Measurements from ENCODE around the gene NLGN1. TPM values are rescaled to one million over a fixed set of nuclear protein-coding genes. Genes with fewer than 3 reads are reported as not detected.

The NLGN1 gene
- total RNA-seq, 5 donors from 2014 or later (not counting 1 experiment from before 2014, with no cell fraction given): 0.18 TPM; not detected in 4

- no peak for ATAC-seq (replicated peaks in 1 of 4)
- Histone ChIP-seq H3K4me3 (ENCODE audit: control insufficient read depth in 1 of 2, extremely low read depth in 1 of 2, low read length in 1 of 2) (no peak overlapping the region), H3K27me3 (replicated peaks in 1 of 2; ENCODE audit: control insufficient read depth in 2 of 2, extremely low read depth in 1 of 2, insufficient read depth in 2 of 2, low read length in 1 of 2) (no peaks in the 10 kb centered on the region), H3K9me3 (no peaks in the 10 kb centered on the region), H3K4me1 (ENCODE audit: control insufficient read depth in 1 of 2, extremely low read depth in 1 of 2, insufficient read depth in 2 of 2, low read length in 2 of 2) (no peaks in the 10 kb centered on the region), H3K36me3 (ENCODE audit: control insufficient read depth in 2 of 2, extremely low read depth in 1 of 2, insufficient read depth in 1 of 2, low read length in 1 of 2) (no peaks in the 10 kb centered on the region), H3K27ac (ENCODE audit: low read length) (no peak overlapping the region)
- Mint-ChIP-seq H3K27ac (no peak overlapping the region), H3K4me3 (no peak overlapping the region), H3K27me3 (peaks cover 0 to 4% of the 10 kb centered on the region in 2 donors), H3K4me1 (no peaks in the 10 kb centered on the region), H3K9me3 (peaks cover 0 to 6% (median 0%) of the 10 kb centered on the region in 3 donors), H3K36me3 (no peaks in the 10 kb centered on the region)
- no CpG with 5 or more reads among the region's 3 CpGs for WGBS (ENCODE audit: insufficient coverage)
- CTCF ChIA-PET: no interaction called here
- no peak for DNase-seq
- POLR2A ChIA-PET: interaction anchor here in 1 of 2 donors (0.6 kb wide), 1 partner anchor 62 kb away, joined by 4 read pairs; no protein-coding TSS in a partner anchor
Observed at GRCh38 chr3:174285242-174285864, 887.8 kb downstream of the NLGN1 start.

DNA sequence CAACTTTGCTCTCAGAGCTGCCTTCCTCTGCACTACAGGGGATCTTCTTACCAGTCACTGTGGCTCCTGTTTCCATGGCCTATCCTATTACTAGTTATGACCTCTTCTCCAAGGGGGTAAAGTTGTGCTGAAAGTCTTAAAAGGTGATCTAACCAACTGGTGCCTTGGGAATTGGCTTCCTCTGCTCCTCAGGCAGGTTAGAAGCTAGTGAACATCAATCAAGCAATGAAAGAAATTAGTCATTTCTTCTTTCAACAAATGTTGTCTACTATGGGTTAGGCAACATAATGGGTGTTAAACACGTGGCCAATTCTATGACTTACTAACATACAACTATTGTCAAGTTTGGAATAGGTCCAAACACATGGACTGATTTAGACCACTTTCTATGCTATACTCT, 890.2 kb downstream of the NLGN1 start:
- DNase-seq: no peak
- H3K4me1 ChIP-seq (ENCODE audit: control insufficient read depth in 1 of 2, extremely low read depth in 1 of 2, insufficient read depth in 2 of 2, low read length in 2 of 2): no peaks in the 10 kb centered on the region
- H3K27ac ChIP-seq (ENCODE audit: low read length): no peak overlapping the region
- WGBS (ENCODE audit: insufficient coverage): no CpG with 5 or more reads among the region's 1 CpG
- no peak overlapping the region for H3K27ac Mint-ChIP-seq
- no peak overlapping the region for H3K4me3 ChIP-seq (ENCODE audit: control insufficient read depth in 1 of 2, extremely low read depth in 1 of 2, low read length in 1 of 2)
- no peaks in the 10 kb centered on the region for H3K4me1 Mint-ChIP-seq
- H3K36me3 Mint-ChIP-seq: no peaks in the 10 kb centered on the region
- no peak overlapping the region for H3K4me3 Mint-ChIP-seq
- ChIA-PET CTCF (no interaction called here), POLR2A (interaction anchor here in 1 of 2 donors (0.6 kb wide), 1 partner anchor 947 kb away, joined by 3 read pairs; no protein-coding TSS in a partner anchor)
- H3K36me3 ChIP-seq (ENCODE audit: control insufficient read depth in 2 of 2, extremely low read depth in 1 of 2, insufficient read depth in 1 of 2, low read length in 1 of 2): no peaks in the 10 kb centered on the region
- H3K27me3 Mint-ChIP-seq: peaks cover 0 to 4% of the 10 kb centered on the region in 2 donors
- no peak for ATAC-seq (replicated peaks in 1 of 4)
- H3K27me3 ChIP-seq (replicated peaks in 1 of 2; ENCODE audit: control insufficient read depth in 2 of 2, extremely low read depth in 1 of 2, insufficient read depth in 2 of 2, low read length in 1 of 2): no peaks in the 10 kb centered on the region
- no peaks in the 10 kb centered on the region for H3K9me3 ChIP-seq
- H3K9me3 Mint-ChIP-seq: no peaks in the 10 kb centered on the region

GRCh38 chr3:174294616-174295015, 897.1 kb downstream of the NLGN1 start:
- H3K9me3 Mint-ChIP-seq: peaks cover 0 to 4% (median 0%) of the 10 kb centered on the region in 3 donors
- CTCF ChIA-PET: no interaction called here
- H3K4me1 Mint-ChIP-seq: no peaks in the 10 kb centered on the region
- POLR2A ChIA-PET: no interaction called here
- H3K4me3 ChIP-seq (ENCODE audit: control insufficient read depth in 1 of 2, extremely low read depth in 1 of 2, low read length in 1 of 2): no peak overlapping the region
- H3K27me3 ChIP-seq (replicated peaks in 1 of 2; ENCODE audit: control insufficient read depth in 2 of 2, extremely low read depth in 1 of 2, insufficient read depth in 2 of 2, low read length in 1 of 2): no peaks in the 10 kb centered on the region
- H3K4me1 ChIP-seq (ENCODE audit: control insufficient read depth in 1 of 2, extremely low read depth in 1 of 2, insufficient read depth in 2 of 2, low read length in 2 of 2): no peaks in the 10 kb centered on the region
- no peak overlapping the region for H3K27ac Mint-ChIP-seq
- peaks cover 0 to 3% of the 10 kb centered on the region in 2 donors for H3K27me3 Mint-ChIP-seq
- DNase-seq (no peak), ATAC-seq (replicated peaks in 1 of 4) (no peak)
- no peaks in the 10 kb centered on the region for H3K9me3 ChIP-seq
- H3K27ac ChIP-seq (ENCODE audit: low read length): no peak overlapping the region
- H3K36me3 ChIP-seq (ENCODE audit: control insufficient read depth in 2 of 2, extremely low read depth in 1 of 2, insufficient read depth in 1 of 2, low read length in 1 of 2): no peaks in the 10 kb centered on the region
- no peak overlapping the region for H3K4me3 Mint-ChIP-seq
- H3K36me3 Mint-ChIP-seq: no peaks in the 10 kb centered on the region

- no peaks in the 10 kb centered on the region for H3K36me3 ChIP-seq (ENCODE audit: control insufficient read depth in 2 of 2, extremely low read depth in 1 of 2, insufficient read depth in 1 of 2, low read length in 1 of 2)
- no peaks in the 10 kb centered on the region for H3K4me1 Mint-ChIP-seq
Observed at GRCh38 chr3:174295306-174296092, 898.0 kb downstream of the NLGN1 start.

DNA sequence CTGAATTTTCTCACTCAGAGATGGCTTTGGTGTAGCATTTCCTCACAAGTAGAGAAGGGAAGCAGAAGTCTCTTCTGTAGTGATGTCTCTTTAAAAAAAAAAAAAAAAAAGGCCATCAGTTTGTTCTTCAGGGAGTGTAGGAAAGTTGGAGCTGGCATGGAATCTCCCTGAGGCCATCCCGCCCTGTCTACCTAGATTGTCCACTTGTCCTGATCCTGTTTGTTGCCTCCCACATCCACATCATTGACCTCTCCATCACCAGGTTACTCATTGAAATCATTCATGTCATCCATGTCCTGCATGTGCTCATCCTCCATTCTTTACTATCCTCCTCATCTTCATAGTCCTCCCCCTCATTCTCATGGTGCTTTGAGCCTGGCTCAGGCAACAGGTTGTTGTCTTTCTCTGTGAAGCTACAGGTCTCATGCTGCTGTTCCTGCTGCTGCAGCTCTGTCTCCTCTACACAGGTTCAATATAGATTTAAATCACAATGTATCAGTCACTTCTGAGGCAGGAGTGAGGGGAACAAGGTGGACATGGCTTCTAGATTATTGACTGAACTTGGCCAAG, 905.3 kb downstream of the NLGN1 start:
- ATAC-seq (replicated peaks in 1 of 4): no peak
- Mint-ChIP-seq H3K36me3 (no peaks in the 10 kb centered on the region), H3K4me1 (no peaks in the 10 kb centered on the region), H3K4me3 (no peak overlapping the region), H3K27me3 (peaks cover 0 to 3% of the 10 kb centered on the region in 2 donors), H3K9me3 (peaks cover 0 to 4% (median 4%) of the 10 kb centered on the region in 3 donors), H3K27ac (no peak overlapping the region)
- Histone ChIP-seq H3K4me3 (ENCODE audit: control insufficient read depth in 1 of 2, extremely low read depth in 1 of 2, low read length in 1 of 2) (no peak overlapping the region), H3K4me1 (ENCODE audit: control insufficient read depth in 1 of 2, extremely low read depth in 1 of 2, insufficient read depth in 2 of 2, low read length in 2 of 2) (no peaks in the 10 kb centered on the region), H3K27ac (ENCODE audit: low read length) (no peak overlapping the region), H3K9me3 (no peaks in the 10 kb centered on the region), H3K27me3 (replicated peaks in 1 of 2; ENCODE audit: control insufficient read depth in 2 of 2, extremely low read depth in 1 of 2, insufficient read depth in 2 of 2, low read length in 1 of 2) (no peaks in the 10 kb centered on the region), H3K36me3 (ENCODE audit: control insufficient read depth in 2 of 2, extremely low read depth in 1 of 2, insufficient read depth in 1 of 2, low read length in 1 of 2) (no peaks in the 10 kb centered on the region)
- ChIA-PET CTCF (no interaction called here), POLR2A (no interaction called here)
- WGBS (ENCODE audit: insufficient coverage): 60% methylated on average over 1 of the region's 1 CpG
- no peak for DNase-seq

More at GRCh38 chr3:174295306-174296092, 898.0 kb downstream of the NLGN1 start:
- Mint-ChIP-seq H3K27me3 (peaks cover 0 to 3% of the 10 kb centered on the region in 2 donors), H3K27ac (no peak overlapping the region), H3K36me3 (no peaks in the 10 kb centered on the region), H3K4me3 (no peak overlapping the region), H3K9me3 (peaks cover 0 to 4% (median 0%) of the 10 kb centered on the region in 3 donors)
- H3K4me3 ChIP-seq (ENCODE audit: control insufficient read depth in 1 of 2, extremely low read depth in 1 of 2, low read length in 1 of 2): no peak overlapping the region
- no peak overlapping the region for H3K27ac ChIP-seq (ENCODE audit: low read length)
- no peaks in the 10 kb centered on the region for H3K9me3 ChIP-seq
- CTCF ChIA-PET: no interaction called here
- DNase-seq: no peak
- H3K4me1 ChIP-seq (ENCODE audit: control insufficient read depth in 1 of 2, extremely low read depth in 1 of 2, insufficient read depth in 2 of 2, low read length in 2 of 2): no peaks in the 10 kb centered on the region
- no peaks in the 10 kb centered on the region for H3K27me3 ChIP-seq (replicated peaks in 1 of 2; ENCODE audit: control insufficient read depth in 2 of 2, extremely low read depth in 1 of 2, insufficient read depth in 2 of 2, low read length in 1 of 2)
- POLR2A ChIA-PET: no interaction called here
- no peak for ATAC-seq (replicated peaks in 1 of 4)
- WGBS (ENCODE audit: insufficient coverage): 100% methylated on average over 2 of the region's 7 CpGs

- H3K9me3 ChIP-seq: no peaks in the 10 kb centered on the region
- H3K27ac ChIP-seq (ENCODE audit: low read length): no peak overlapping the region
- Mint-ChIP-seq H3K27me3 (peaks cover 0 to 3% of the 10 kb centered on the region in 2 donors), H3K4me3 (no peak overlapping the region), H3K9me3 (peaks cover 0 to 8% (median 2%) of the 10 kb centered on the region in 3 donors), H3K27ac (no peak overlapping the region), H3K4me1 (no peaks in the 10 kb centered on the region), H3K36me3 (no peaks in the 10 kb centered on the region)
- ChIA-PET POLR2A (interaction anchor here in 1 of 2 donors (0.6 kb wide), 1 partner anchor 10 kb away, joined by 3 read pairs; no protein-coding TSS in a partner anchor), CTCF (no interaction called here)
- no peak overlapping the region for H3K4me3 ChIP-seq (ENCODE audit: control insufficient read depth in 1 of 2, extremely low read depth in 1 of 2, low read length in 1 of 2)
- ATAC-seq (replicated peaks in 1 of 4) (no peak), DNase-seq (no peak)
- no peaks in the 10 kb centered on the region for H3K36me3 ChIP-seq (ENCODE audit: control insufficient read depth in 2 of 2, extremely low read depth in 1 of 2, insufficient read depth in 1 of 2, low read length in 1 of 2)
- no peaks in the 10 kb centered on the region for H3K27me3 ChIP-seq (replicated peaks in 1 of 2; ENCODE audit: control insufficient read depth in 2 of 2, extremely low read depth in 1 of 2, insufficient read depth in 2 of 2, low read length in 1 of 2)
- WGBS (ENCODE audit: insufficient coverage): 40% methylated on average over 2 of the region's 2 CpGs
- no peaks in the 10 kb centered on the region for H3K4me1 ChIP-seq (ENCODE audit: control insufficient read depth in 1 of 2, extremely low read depth in 1 of 2, insufficient read depth in 2 of 2, low read length in 2 of 2)
Observed at GRCh38 chr3:174303907-174304560, 906.5 kb downstream of the NLGN1 start.

Data from T-cell (primary cell).